OCI-LY3 (cell line): Measurements from ENCODE around the gene GFM1.

Source experiments
- H2AFZ ChIP-seq: fragments of 200-600, 300-600 bp; shearing (Covaris generic); 2 replicates; pipeline ENCODE4 v1.6.0; 2014; ENCODE audit warnings: antibody characterized with exemption, low read depth, low read length
- H3K27ac ChIP-seq: fragments of 200-600, 300-600 bp; sonication (generic); 2 replicates; pipeline ENCODE4 v1.5.1; 2014; ENCODE audit warnings: mild to moderate bottlenecking, low read length, moderate library complexity, mixed read lengths
- H3K27me3 ChIP-seq: fragments of 200-600, 300-600 bp; sonication (generic); 2 replicates; pipeline ENCODE4 v1.6.1; 2014; ENCODE audit warnings: low read depth, low read length, mixed read lengths
- H3K36me3 ChIP-seq: fragments of 200-600, 300-600 bp; sonication (generic); replicated peaks from 2 replicates; pipeline ENCODE3; 2014; ENCODE audit warnings: low read depth, low read length, mixed read lengths
- H3K4me1 ChIP-seq: fragments of 300-600, 200-600 bp; sonication (generic); 2 replicates; pipeline ENCODE4 v1.6.1; 2014; ENCODE audit warnings: low read length, mixed read lengths
- H3K4me2 ChIP-seq: fragments of 200-600, 300-600 bp; sonication (generic); 2 replicates; pipeline ENCODE4 v1.6.1; 2014; ENCODE audit warnings: low read length, mixed read lengths
- H3K4me3 ChIP-seq: fragments of 300-600, 200-600 bp; sonication (generic); 2 replicates; pipeline ENCODE4 v1.5.1; 2014; ENCODE audit warnings: antibody characterized with exemption, mild to moderate bottlenecking, low read length, moderate library complexity
- H3K79me2 ChIP-seq: fragments of 300-600, 200-600 bp; shearing (Covaris generic); 2 replicates; pipeline ENCODE4 v1.6.1; 2014; ENCODE audit warnings: mild to moderate bottlenecking, low read length, mixed read lengths
- H3K9ac ChIP-seq: fragments of 300-600, 200-600 bp; shearing (Covaris generic); 2 replicates; pipeline ENCODE4 v1.6.0; 2014; ENCODE audit warnings: mild to moderate bottlenecking, low read length, moderate library complexity
- H3K9me3 ChIP-seq: fragments of 200-600, 300-600 bp; shearing (Covaris generic); 2 replicates; pipeline ENCODE4 v1.6.1; 2014; ENCODE audit warnings: low read length, mixed read lengths; ENCODE audit not compliant: insufficient read depth
- H4K20me1 ChIP-seq: fragments of 200-600, 300-600 bp; sonication (generic); 2 replicates; pipeline ENCODE4 v1.6.1; 2016; ENCODE audit warnings: low read length, mixed read lengths; ENCODE audit not compliant: insufficient read depth
- CTCF ChIP-seq: fragments of 200-600, 300-600 bp; sonication (generic); IDR thresholded peaks from 2 replicates; pipeline ENCODE4 v1.5.1; 2014; ENCODE audit warnings: antibody characterized with exemption, low read length, low read depth
- EZH2phosphoT487 ChIP-seq: fragments of 200-600 bp; shearing (Covaris generic); IDR thresholded peaks from 2 replicates; pipeline ENCODE4 v1.6.1; 2018; ENCODE audit warnings: antibody characterized with exemption, mixed run types, low read depth

GFM1 gene

GRCh38 chr3:158658889-158659288 is 14.6 kb downstream of the GFM1 start:
- H3K27me3 ChIP-seq = no peaks in the 10 kb centered on the region
- H4K20me1 ChIP-seq = no peaks in the 10 kb centered on the region
- no peak overlapping the region for H2AFZ ChIP-seq
- no peak overlapping the region for H3K9ac ChIP-seq
- H3K9me3 ChIP-seq = no peaks in the 10 kb centered on the region
- no peaks in the 10 kb centered on the region for H3K4me1 ChIP-seq
- H3K79me2 ChIP-seq = no peaks in the 10 kb centered on the region
- TF ChIP-seq EZH2phosphoT487 = no peak
- TF ChIP-seq CTCF = no peak
- H3K36me3 ChIP-seq = peaks cover 29% of the 10 kb centered on the region
- H3K27ac ChIP-seq = no peak overlapping the region
- no peak overlapping the region for H3K4me3 ChIP-seq
- no peak overlapping the region for H3K4me2 ChIP-seq

GRCh38 chr3:158659454-158660237 is 15.3 kb downstream of the GFM1 start:
- no peak overlapping the region for H3K27ac ChIP-seq
- H4K20me1 ChIP-seq = no peaks in the 10 kb centered on the region
- no peaks in the 10 kb centered on the region for H3K4me1 ChIP-seq
- no peaks in the 10 kb centered on the region for H3K9me3 ChIP-seq
- H2AFZ ChIP-seq = no peak overlapping the region
- no peak overlapping the region for H3K9ac ChIP-seq
- H3K36me3 ChIP-seq = peaks cover 31% of the 10 kb centered on the region
- no peak overlapping the region for H3K4me3 ChIP-seq
- no peaks in the 10 kb centered on the region for H3K79me2 ChIP-seq
- no peaks in the 10 kb centered on the region for H3K27me3 ChIP-seq
- no peak overlapping the region for H3K4me2 ChIP-seq
- TF ChIP-seq CTCF (peak; percentile 56), EZH2phosphoT487 (no peak)

GRCh38 chr3:158660711-158661110 is 16.4 kb downstream of the GFM1 start:
- Histone ChIP-seq H3K27ac (no peak overlapping the region), H3K36me3 (peaks cover 30% of the 10 kb centered on the region), H2AFZ (no peak overlapping the region), H3K27me3 (no peaks in the 10 kb centered on the region), H3K9me3 (no peaks in the 10 kb centered on the region), H4K20me1 (no peaks in the 10 kb centered on the region), H3K4me2 (no peak overlapping the region), H3K4me1 (no peaks in the 10 kb centered on the region), H3K9ac (no peak overlapping the region), H3K79me2 (no peaks in the 10 kb centered on the region), H3K4me3 (no peak overlapping the region)
- TF ChIP-seq CTCF (no peak), EZH2phosphoT487 (no peak)

- no peak for TF ChIP-seq EZH2phosphoT487
- no peak for TF ChIP-seq CTCF
- H4K20me1 ChIP-seq = no peaks in the 10 kb centered on the region
- H3K79me2 ChIP-seq = no peaks in the 10 kb centered on the region
- H3K4me2 ChIP-seq = no peak overlapping the region
- peaks cover 31% of the 10 kb centered on the region for H3K36me3 ChIP-seq
- no peak overlapping the region for H3K9ac ChIP-seq
- no peaks in the 10 kb centered on the region for H3K4me1 ChIP-seq
- no peaks in the 10 kb centered on the region for H3K9me3 ChIP-seq
- no peaks in the 10 kb centered on the region for H3K27me3 ChIP-seq
- H3K27ac ChIP-seq = no peak overlapping the region
- no peak overlapping the region for H3K4me3 ChIP-seq
- no peak overlapping the region for H2AFZ ChIP-seq
These were observed 18.9 kb downstream of the GFM1 start for GRCh38 chr3:158663246-158663645.
